ENCODE measurements around the gene ADAMTS13. TPM values are rescaled to one million over a fixed set of nuclear protein-coding genes. Genes with fewer than 3 reads are reported as not detected.
A peak's percentile ranks its signal among the peaks of the same experiment; 100 is the strongest.

ADAMTS13 gene
- polyA plus RNA-seq, 1 experiment, result 0.86 TPM

GRCh38 chr9:133405508-133406438 is 16.4 kb upstream of the ADAMTS13 start:
- no peak for DNase-seq (ENCODE audit: low read depth, low spot score)
- H3K4me3 ChIP-seq (ENCODE audit: low read depth, low read length), result no peak overlapping the region
- no peaks in the 10 kb centered on the region; the same call in 1 of the 2 replicates for H3K9me3 ChIP-seq (ENCODE audit: control insufficient read depth, insufficient read depth, low read length)
- ChIA-PET POLR2A (no interaction called here), CTCF (interaction anchor here (0.6 to 3.2 kb wide), 5 partner anchors 29 to 81 kb away, joined by 3 to 13 read pairs (median 4); partner anchors contain the start of genes SLC2A6 and STKLD1)
- H3K27ac ChIP-seq (ENCODE audit: low read depth, low read length), result no peak overlapping the region
- H3K27me3 ChIP-seq (ENCODE audit: control insufficient read depth, insufficient read depth, low read length), result no peaks in the 10 kb centered on the region
- TF ChIP-seq CTCF (IDR thresholded peaks at IDR 0.05; ENCODE audit: low read depth, low read length), result no peak

DNA sequence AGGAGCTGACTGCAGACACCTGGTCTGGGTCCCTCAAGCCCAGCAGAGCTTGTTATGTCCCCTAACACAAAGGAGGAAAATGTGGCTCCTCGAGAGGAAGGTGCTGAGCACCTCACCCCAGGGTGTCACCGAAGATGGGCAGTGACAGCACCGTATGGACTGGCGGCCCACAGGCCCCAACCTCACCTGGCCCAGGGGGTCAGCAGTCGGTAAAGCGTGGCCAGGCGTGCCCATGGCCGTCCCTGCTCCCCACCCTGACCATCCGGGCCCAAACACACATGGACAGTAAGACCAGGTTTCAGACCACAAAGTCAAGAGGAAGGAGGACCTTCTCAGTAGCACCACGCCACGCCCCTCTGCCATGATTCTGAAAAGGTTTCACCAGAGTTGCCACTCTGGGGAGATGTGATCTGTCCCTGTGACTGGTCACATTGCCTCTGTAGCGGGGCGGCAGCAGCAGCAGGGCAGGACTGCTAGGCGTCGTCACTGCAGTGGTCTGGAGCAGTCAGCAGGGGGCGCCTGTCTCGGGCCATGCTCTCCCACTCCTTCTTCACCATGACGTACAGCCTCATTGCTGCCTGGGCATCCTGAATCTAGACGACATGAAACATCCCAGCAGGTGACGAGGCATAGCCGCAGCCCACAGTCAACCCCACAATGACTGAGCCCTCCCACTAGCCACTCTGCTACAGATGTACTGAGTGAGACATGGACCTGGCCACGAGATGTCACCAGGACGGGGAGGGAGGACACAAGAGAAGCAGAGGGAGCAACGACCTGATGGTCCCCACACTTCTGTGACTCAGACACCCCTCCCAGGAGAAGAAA is 15.5 kb upstream of the ADAMTS13 start:
- POLR2A ChIA-PET, result no interaction called here
- H3K27ac ChIP-seq (ENCODE audit: low read depth, low read length), result no peak overlapping the region
- CTCF ChIA-PET, result interaction anchor here (0.6 to 3.2 kb wide), 5 partner anchors 30 to 80 kb away, joined by 3 to 13 read pairs (median 4); partner anchors contain the start of genes SLC2A6 and STKLD1
- H3K27me3 ChIP-seq (ENCODE audit: control insufficient read depth, insufficient read depth, low read length), result no peaks in the 10 kb centered on the region
- no peak overlapping the region for H3K4me3 ChIP-seq (ENCODE audit: low read depth, low read length)
- TF ChIP-seq CTCF (IDR thresholded peaks at IDR 0.05; ENCODE audit: low read depth, low read length), result peak; percentile 93
- no peaks in the 10 kb centered on the region; the same call in 1 of the 2 replicates for H3K9me3 ChIP-seq (ENCODE audit: control insufficient read depth, insufficient read depth, low read length)
- DNase-seq (ENCODE audit: low read depth, low spot score), result peak; percentile 47

- DNase-seq (ENCODE audit: low read depth, low spot score), result no peak
- POLR2A ChIA-PET, result no interaction called here
Measured at GRCh38 chr9:133408042-133408441, 14.1 kb upstream of the ADAMTS13 start.

GRCh38 chr9:133415170-133415569 is 7.0 kb upstream of the ADAMTS13 start:
- Histone ChIP-seq H3K9me3 (ENCODE audit: control insufficient read depth, insufficient read depth, low read length) (peaks cover 2% of the 10 kb centered on the region; the same call in 1 of the 2 replicates), H3K27me3 (ENCODE audit: control insufficient read depth, insufficient read depth, low read length) (no peaks in the 10 kb centered on the region), H3K27ac (ENCODE audit: low read depth, low read length) (peak overlapping the region; percentile 11), H3K4me3 (ENCODE audit: low read depth, low read length) (no peak overlapping the region)
- no peak for DNase-seq (ENCODE audit: low read depth, low spot score)
- TF ChIP-seq CTCF (IDR thresholded peaks at IDR 0.05; ENCODE audit: low read depth, low read length), result no peak
- ChIA-PET POLR2A (no interaction called here), CTCF (interaction anchor here (1.4 kb wide), 1 partner anchor 71 kb away, joined by 4 read pairs; no protein-coding TSS in a partner anchor)

More at GRCh38 chr9:133408042-133408441, 14.1 kb upstream of the ADAMTS13 start:
- TF ChIP-seq CTCF (IDR thresholded peaks at IDR 0.05; ENCODE audit: low read depth, low read length), result no peak
- no peaks in the 10 kb centered on the region for H3K27me3 ChIP-seq (ENCODE audit: control insufficient read depth, insufficient read depth, low read length)
- H3K27ac ChIP-seq (ENCODE audit: low read depth, low read length), result no peak overlapping the region
- no peak overlapping the region for H3K4me3 ChIP-seq (ENCODE audit: low read depth, low read length)
- H3K9me3 ChIP-seq (ENCODE audit: control insufficient read depth, insufficient read depth, low read length), result no peaks in the 10 kb centered on the region; the same call in 1 of the 2 replicates
- CTCF ChIA-PET, result no interaction called here
